H9 (cell line): ENCODE measurements around the gene HAO1. TPM values are rescaled to one million over a fixed set of nuclear protein-coding genes. Genes with fewer than 3 reads are reported as not detected.

Experiments
- DNase-seq: peaks from one replicate; pipeline ENCODE4 v3.0.0-alpha.2; 2017
- H2AFZ ChIP-seq: one replicate; pipeline ENCODE4 v1.6.1; 2013; ENCODE audit warnings: mild to moderate bottlenecking, low read length, control low read depth, moderate library complexity
- H2AK5ac ChIP-seq: 2 replicates; pipeline ENCODE4 v1.6.1; 2013; ENCODE audit warnings: low read length, control low read depth, mixed read lengths; ENCODE audit not compliant: insufficient read length
- H2BK120ac ChIP-seq: one replicate; pipeline ENCODE4 v1.6.1; 2013; ENCODE audit warnings: low read depth, mild to moderate bottlenecking, low read length, control low read depth, inconsistent platforms; ENCODE audit not compliant: poor library complexity, severe bottlenecking
- H2BK12ac ChIP-seq: 2 replicates; pipeline ENCODE4 v1.6.1; 2013; ENCODE audit warnings: low read length, control low read depth, mixed read lengths, low read depth; ENCODE audit not compliant: insufficient read length
- H2BK15ac ChIP-seq: 2 replicates; pipeline ENCODE4 v1.6.1; 2013; ENCODE audit warnings: low read depth, low read length, control low read depth
- H2BK20ac ChIP-seq: one replicate; pipeline ENCODE4 v1.6.1; 2013; ENCODE audit warnings: low read depth, mild to moderate bottlenecking, low read length, control low read depth, inconsistent platforms; ENCODE audit not compliant: poor library complexity, severe bottlenecking
- H2BK5ac ChIP-seq: 2 replicates; pipeline ENCODE4 v1.6.1; 2013; ENCODE audit warnings: low read length, control low read depth, mixed read lengths; ENCODE audit not compliant: insufficient read length
- H3K14ac ChIP-seq: 2 replicates; pipeline ENCODE4 v1.6.1; 2013; ENCODE audit warnings: low read length, control low read depth; ENCODE audit not compliant: insufficient read depth
- H3K18ac ChIP-seq: 2 replicates; pipeline ENCODE4 v1.6.1; 2013; ENCODE audit warnings: low read depth, mild to moderate bottlenecking, mixed read lengths, low read length, control low read depth; ENCODE audit not compliant: insufficient read length
- H3K23ac ChIP-seq: 2 replicates; pipeline ENCODE4 v1.6.1; 2013; ENCODE audit warnings: low read length, control low read depth, mixed read lengths, low read depth; ENCODE audit not compliant: insufficient read length
- H3K23me2 ChIP-seq: 2 replicates; pipeline ENCODE4 v1.6.1; 2013; ENCODE audit warnings: low read depth, mild to moderate bottlenecking, mixed read lengths, low read length, control low read depth; ENCODE audit not compliant: insufficient read length, poor library complexity, severe bottlenecking
- H3K27ac ChIP-seq: 2 replicates; pipeline ENCODE4 v1.5.1; 2013; ENCODE audit warnings: low read length, control low read depth, mixed read lengths, low read depth; ENCODE audit not compliant: insufficient read length
- H3K27me3 ChIP-seq: 2 replicates; pipeline ENCODE4 v1.6.1; 2013; ENCODE audit warnings: low read length, control low read depth, inconsistent platforms; ENCODE audit not compliant: insufficient read depth
- H3K4ac ChIP-seq: 2 replicates; pipeline ENCODE4 v1.6.1; 2013; ENCODE audit warnings: low read depth, mild to moderate bottlenecking, control low read depth, inconsistent platforms, low read length, moderate library complexity
- H3K4me1 ChIP-seq: 2 replicates; pipeline ENCODE4 v1.6.1; 2013; ENCODE audit warnings: low read length, control low read depth, inconsistent platforms; ENCODE audit not compliant: insufficient read depth
- H3K4me2 ChIP-seq: 2 replicates; pipeline ENCODE4 v1.6.1; 2013; ENCODE audit warnings: low read length, control low read depth, mixed read lengths; ENCODE audit not compliant: insufficient read length, insufficient read depth
- H3K56ac ChIP-seq: 2 replicates; pipeline ENCODE4 v1.6.1; 2013; ENCODE audit warnings: low read depth, mild to moderate bottlenecking, mixed read lengths, low read length, control low read depth; ENCODE audit not compliant: insufficient read length
- H3K79me1 ChIP-seq: 2 replicates; pipeline ENCODE4 v1.6.1; 2013; ENCODE audit warnings: low read depth, mild to moderate bottlenecking, moderate library complexity, low read length, control low read depth, inconsistent platforms; ENCODE audit not compliant: insufficient read depth, poor library complexity, severe bottlenecking
- H3K79me2 ChIP-seq: 2 replicates; pipeline ENCODE4 v1.6.1; 2013; ENCODE audit warnings: low read length, control low read depth, inconsistent platforms; ENCODE audit not compliant: insufficient read depth
- H3K9ac ChIP-seq: 2 replicates; pipeline ENCODE4 v1.6.1; 2013; ENCODE audit warnings: low read length, control low read depth, mixed read lengths; ENCODE audit not compliant: insufficient read length; ENCODE audit errors: extremely low read depth
- H3K9me3 ChIP-seq: one replicate; pipeline ENCODE4 v1.6.1; 2013; ENCODE audit warnings: low read depth, low read length, inconsistent platforms; ENCODE audit not compliant: control insufficient read depth
- H3T11ph ChIP-seq: one replicate; pipeline ENCODE4 v1.6.1; 2013; ENCODE audit warnings: mild to moderate bottlenecking, low read length, control low read depth, inconsistent platforms
- H4K20me1 ChIP-seq: one replicate; pipeline ENCODE4 v1.6.1; 2013; ENCODE audit not compliant: control insufficient read depth, insufficient read length, insufficient read depth
- H4K5ac ChIP-seq: 2 replicates; pipeline ENCODE4 v1.6.1; 2013; ENCODE audit warnings: low read depth, mild to moderate bottlenecking, mixed read lengths, low read length, control low read depth; ENCODE audit not compliant: insufficient read length
- H4K8ac ChIP-seq: replicated peaks from 2 replicates; pipeline ENCODE4 v1.6.1; 2013; ENCODE audit warnings: low read length, control low read depth, mixed read lengths, low read depth; ENCODE audit not compliant: insufficient read length
- H4K91ac ChIP-seq: 2 replicates; pipeline ENCODE4 v1.6.1; 2013; ENCODE audit warnings: low read depth, mild to moderate bottlenecking, moderate library complexity, mixed read lengths, low read length, control low read depth; ENCODE audit not compliant: insufficient read length
- H3K27ac Mint-ChIP-seq, 3 experiments: 2 replicates in 2 of 3; 3 replicates in 1 of 3; pipeline ENCODE4 v1.8.0; 2020 to 2021; ENCODE audit warnings: mixed read lengths in 3 of 3, mild to moderate bottlenecking in 1 of 3, moderate library complexity in 1 of 3
- H3K27me3 Mint-ChIP-seq: 2 replicates; pipeline ENCODE4 v1.8.0; 2021; ENCODE audit warnings: low read depth, mild to moderate bottlenecking, moderate library complexity, mixed read lengths
- H3K36me3 Mint-ChIP-seq, 3 experiments: 2 replicates in 2 of 3; 3 replicates in 1 of 3; pipeline ENCODE4 v1.8.0; 2020 to 2021; ENCODE audit warnings: low read depth in 3 of 3, mixed read lengths in 3 of 3; ENCODE audit not compliant: insufficient read depth in 1 of 3
- H3K4me1 Mint-ChIP-seq, 2 experiments: 2 replicates each; pipeline ENCODE4 v1.8.0; 2020; ENCODE audit warnings: mixed read lengths in 2 of 2
- H3K4me3 Mint-ChIP-seq, 2 experiments: 2 replicates in 1 of 2; 3 replicates in 1 of 2; pipeline ENCODE4 v1.8.0; 2020 to 2021; ENCODE audit warnings: mild to moderate bottlenecking in 2 of 2, mixed read lengths in 2 of 2, moderate library complexity in 1 of 2
- H3K9me3 Mint-ChIP-seq, 2 experiments: 2 replicates in 1 of 2; 3 replicates in 1 of 2; pipeline ENCODE4 v1.8.0; 2020; ENCODE audit warnings: mild to moderate bottlenecking in 2 of 2, mixed read lengths in 2 of 2, moderate library complexity in 1 of 2
- CTCF ChIP-seq: fragments of 200-600 bp; sonication (generic); conservative IDR thresholded peaks from 3 replicates; pipeline ENCODE4 v1.8.0; 2021; ENCODE audit warnings: antibody characterized with exemption, mild to moderate bottlenecking
- WGBS: extraction: QIAGEN DNeasy Blood & Tissue Kit; methylation state at CpG from one replicate; pipeline ENCODE4 v1.1.7; 2013; ENCODE audit warnings: missing lambda C conversion rate, low lambda C conversion rate, mixed read lengths; ENCODE audit not compliant: insufficient read length; ENCODE audit errors: extremely low coverage; 5-methylcytosine and 5-hydroxymethylcytosine counted together
- total RNA-seq: library from RNA; stranded (reverse); gene quantifications from 2 replicates; pipeline ENCODE4 v1.2.1, GENCODE V29; 2021

Gene HAO1
- total RNA-seq, 1 experiment from 2014 or later: not detected

- DNase-seq: no peak
- WGBS: no CpG with 5 or more reads among the region's 1 CpG
- no peak overlapping the region for H4K91ac ChIP-seq
- no peaks in the 10 kb centered on the region for H3K27me3 ChIP-seq
- Mint-ChIP-seq H3K9me3 (peaks cover 41 to 46% of the 10 kb centered on the region in 2 experiments), H3K27ac (peak overlapping the region in 2 of 3 experiments; percentile 52 to 89; a peak in 1 of 7 replicates), H3K36me3 (peaks cover 12 to 55% (median 16%) of the 10 kb centered on the region in 3 experiments), H3K4me3 (no peak overlapping the region), H3K4me1 (peaks cover 14 to 15% of the 10 kb centered on the region in 2 experiments), H3K27me3 (peaks cover 1% of the 10 kb centered on the region)
- no peak overlapping the region for H3K27ac ChIP-seq
- H3K23ac ChIP-seq: no peak overlapping the region
- H2BK15ac ChIP-seq: no peak overlapping the region
- no peaks in the 10 kb centered on the region for H3K4me1 ChIP-seq
- H2AFZ ChIP-seq: no peak overlapping the region
- no peak overlapping the region for H3K56ac ChIP-seq
- no peak overlapping the region for H3K4me2 ChIP-seq
- no peak overlapping the region for H2BK20ac ChIP-seq
- no peak overlapping the region for H2BK120ac ChIP-seq
- no peak overlapping the region for H4K8ac ChIP-seq
- no peak for TF ChIP-seq CTCF
- H3K23me2 ChIP-seq: no peaks in the 10 kb centered on the region
- no peak overlapping the region for H3K9ac ChIP-seq
- H3K4ac ChIP-seq: no peak overlapping the region
- H3K79me1 ChIP-seq: no peaks in the 10 kb centered on the region
- no peak overlapping the region for H3K18ac ChIP-seq
- no peak overlapping the region for H2BK12ac ChIP-seq
- H3K79me2 ChIP-seq: no peaks in the 10 kb centered on the region
- H4K5ac ChIP-seq: no peak overlapping the region
- no peaks in the 10 kb centered on the region for H4K20me1 ChIP-seq
- no peak overlapping the region for H2BK5ac ChIP-seq
- no peak overlapping the region for H2AK5ac ChIP-seq
- no peak overlapping the region for H3T11ph ChIP-seq
- no peaks in the 10 kb centered on the region for H3K9me3 ChIP-seq
- H3K14ac ChIP-seq: no peak overlapping the region
These were observed 10.1 kb upstream of the HAO1 start for GRCh38 chr20:7950387-7950786.
